GF-D8 (cell line): ENCODE measurements around the gene NAMPT.
"Not testable (repeated sequence)": the region's sequence is repeated elsewhere in the genome, so short reads cannot be mapped to it uniquely, and the experiment has no call there.

Source experiments
- DNase-seq: peaks from one replicate; lab custom pipeline; 2025; lab: John Stamatoyannopoulos, UW

Gene NAMPT

DNA sequence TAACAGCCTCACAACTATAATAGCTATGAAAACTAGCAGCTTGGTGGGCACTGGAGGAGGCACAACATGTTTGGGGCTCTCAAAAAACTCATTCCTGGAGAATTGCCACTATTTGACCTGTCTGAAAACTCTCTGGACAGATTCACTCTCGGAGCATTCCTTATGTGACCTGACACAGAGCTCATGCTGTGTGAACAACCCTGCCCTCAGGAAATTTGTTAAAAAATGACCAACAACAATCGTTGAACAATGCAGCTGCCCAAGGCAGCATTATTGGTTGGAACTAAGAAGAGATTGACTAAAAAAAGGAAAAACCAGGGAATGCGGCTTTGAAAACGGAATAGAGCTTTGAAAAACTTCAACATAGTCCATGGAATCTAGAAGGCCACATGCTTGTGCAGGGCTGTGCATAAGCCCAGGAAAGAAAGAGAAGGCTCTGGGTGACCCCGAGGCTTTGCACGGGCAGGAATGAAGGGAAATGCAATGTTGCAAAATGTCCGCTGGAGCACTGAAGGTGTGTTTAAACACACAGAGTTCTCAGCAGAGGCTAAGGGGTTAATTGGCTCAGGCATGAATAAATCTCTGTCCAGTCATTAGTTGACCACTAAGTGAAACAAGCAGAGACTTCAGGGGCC, 52.8 kb downstream of the NAMPT start:
- no peak for DNase-seq

DNA sequence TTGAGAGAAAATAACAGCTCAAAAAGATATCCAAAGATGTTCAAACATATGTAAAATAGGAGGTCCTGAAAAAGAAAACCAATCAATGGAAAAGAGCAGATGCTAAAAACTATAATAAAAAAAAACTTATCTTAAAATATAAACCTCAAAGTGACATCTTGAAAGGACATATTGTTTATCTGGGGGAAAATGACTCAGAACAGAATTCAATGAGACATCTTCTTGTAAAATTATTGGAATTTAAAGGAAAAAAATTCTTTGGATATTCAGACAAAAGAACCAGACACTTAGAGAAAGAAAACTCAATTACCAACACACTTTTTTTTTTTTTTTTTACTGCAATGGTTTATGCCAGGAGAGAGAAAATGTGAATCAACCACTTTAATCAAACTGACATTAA, 58.9 kb downstream of the NAMPT start:
- no peak for DNase-seq

DNA sequence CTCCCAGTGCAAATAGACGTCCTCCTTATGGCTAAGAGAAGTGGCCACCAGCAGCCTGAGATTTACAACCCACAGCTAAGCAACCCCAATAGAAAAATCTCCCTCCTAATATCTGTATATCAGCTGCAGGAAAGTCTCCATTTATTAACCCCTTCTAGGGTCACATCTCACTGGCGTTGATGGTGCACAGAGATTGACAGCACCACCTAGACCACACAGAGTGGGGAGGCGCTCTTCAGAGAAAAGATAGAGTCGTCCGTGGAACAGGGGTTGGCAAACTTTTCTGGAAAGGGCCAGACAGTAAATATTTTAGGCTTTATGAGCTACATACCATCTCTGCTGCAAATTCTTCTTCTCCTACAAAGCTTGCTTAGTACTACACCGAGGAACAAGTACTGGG, 60.0 kb downstream of the NAMPT start:
- DNase-seq = no peak

DNA sequence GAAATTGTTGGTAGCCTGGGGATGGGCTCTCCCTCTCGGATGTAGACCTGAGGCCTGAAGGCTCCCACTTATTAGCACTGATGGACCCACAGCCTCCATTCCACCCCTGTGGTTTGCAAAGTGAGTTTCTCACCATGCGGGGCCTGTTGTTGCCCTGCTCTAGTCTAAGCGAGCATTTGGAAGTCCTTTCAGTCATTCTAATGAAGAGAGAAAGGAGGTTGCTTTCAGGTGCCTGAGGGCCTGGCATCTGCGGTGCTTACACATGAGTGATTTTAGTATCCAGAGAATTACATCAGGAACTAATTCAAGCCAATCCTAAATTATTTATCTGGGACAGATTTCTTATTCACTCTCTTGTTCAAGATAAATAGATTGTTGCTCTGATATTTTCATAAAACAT, 61.6 kb downstream of the NAMPT start:
- no peak for DNase-seq

DNA sequence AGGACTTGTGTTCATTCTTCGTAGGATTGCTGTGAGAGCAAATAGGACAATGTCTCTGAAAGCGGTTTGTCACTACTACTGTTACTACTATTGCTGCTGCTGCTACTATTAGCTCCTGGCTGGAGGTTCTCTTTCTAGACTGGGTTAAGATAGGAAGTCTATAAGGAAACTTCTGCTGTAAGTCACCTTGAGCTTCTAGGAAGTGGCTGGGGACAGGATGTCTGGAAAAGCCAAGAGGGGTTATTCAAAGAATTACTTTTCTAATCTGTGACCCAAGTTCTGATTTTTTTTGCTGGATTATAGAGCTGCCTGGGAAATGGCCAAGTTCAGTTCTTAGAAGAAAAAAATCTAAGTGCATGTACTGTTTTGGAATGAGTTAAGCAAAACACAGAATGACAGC, 62.2 kb downstream of the NAMPT start:
- no peak for DNase-seq

- DNase-seq = no peak
These were observed 64.5 kb downstream of the NAMPT start for GRCh38 chr7:106220307-106220706.

DNA sequence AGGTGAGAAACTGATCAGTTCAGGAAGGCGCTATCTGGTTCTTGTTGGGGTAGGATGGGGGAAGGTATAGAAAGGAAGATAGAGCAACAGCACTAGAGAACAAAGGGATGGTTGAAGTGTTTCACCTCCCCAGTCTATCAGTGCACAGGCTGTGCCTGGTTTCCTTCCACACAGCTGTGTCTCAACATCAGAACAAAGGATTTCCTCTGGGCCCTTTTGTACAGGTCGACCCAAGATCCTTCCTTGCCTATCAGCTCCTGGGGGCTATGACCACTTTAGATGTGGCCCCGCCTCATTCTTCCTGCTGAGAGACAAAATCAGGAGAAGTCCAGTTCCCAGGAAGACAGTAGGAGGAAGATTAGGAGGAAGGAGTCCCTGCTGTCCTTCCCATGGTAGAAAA, 65.6 kb downstream of the NAMPT start:
- no peak for DNase-seq

GRCh38 chr7:106218546-106218945, 66.2 kb downstream of the NAMPT start:
- DNase-seq = no peak

GRCh38 chr7:106216923-106217542, 67.8 kb downstream of the NAMPT start:
- DNase-seq = no peak

DNA sequence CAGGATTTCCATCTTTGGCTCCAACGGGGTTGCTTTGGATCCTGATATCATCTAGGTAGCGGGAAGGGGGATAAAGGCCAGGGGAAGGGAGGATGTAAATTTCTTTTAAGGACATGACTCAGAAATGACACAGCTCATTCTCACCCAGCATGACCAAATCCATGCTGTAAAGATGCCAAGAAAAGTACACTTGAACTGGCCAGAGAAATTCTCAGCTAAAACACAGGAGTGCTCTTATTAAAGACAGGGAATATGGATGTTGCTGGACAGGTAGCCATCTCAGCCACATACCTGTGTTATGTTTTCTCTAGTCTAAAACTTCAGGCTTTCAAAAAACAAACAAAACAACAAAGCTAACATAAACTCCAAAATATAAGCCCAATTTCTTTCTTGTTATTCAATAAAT, 68.3 kb downstream of the NAMPT start:
- peak; percentile 10 for DNase-seq

DNA sequence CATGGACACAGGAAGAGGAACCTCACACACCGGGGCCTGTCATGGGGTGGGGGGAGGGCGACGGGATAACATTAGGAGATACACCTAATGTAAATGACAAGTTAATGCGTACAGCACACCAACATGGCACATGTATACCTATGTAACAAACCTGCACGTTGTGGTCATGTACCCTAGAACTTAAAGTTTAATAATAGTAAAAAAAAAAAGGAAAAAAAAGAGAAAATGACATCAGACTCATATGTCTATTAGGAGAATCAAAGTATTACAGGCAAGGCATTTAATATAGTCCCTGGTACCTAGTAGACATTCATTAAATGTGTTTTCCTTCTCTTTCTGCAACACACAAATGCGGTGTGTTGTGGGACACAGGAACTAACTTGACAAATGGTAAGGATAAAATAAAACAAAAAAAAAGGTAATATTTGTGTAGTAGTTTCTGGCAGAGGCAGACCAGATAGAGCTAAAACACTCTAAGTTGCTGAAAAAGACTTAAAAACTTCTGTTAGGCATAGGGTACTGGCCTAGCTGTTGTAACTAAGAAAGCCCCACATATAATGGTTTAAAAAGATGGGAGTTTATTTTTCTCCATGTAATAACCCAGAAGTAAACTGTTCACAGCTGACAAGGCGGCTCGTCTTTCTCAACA, 68.8 kb downstream of the NAMPT start:
- no peak for DNase-seq

DNA sequence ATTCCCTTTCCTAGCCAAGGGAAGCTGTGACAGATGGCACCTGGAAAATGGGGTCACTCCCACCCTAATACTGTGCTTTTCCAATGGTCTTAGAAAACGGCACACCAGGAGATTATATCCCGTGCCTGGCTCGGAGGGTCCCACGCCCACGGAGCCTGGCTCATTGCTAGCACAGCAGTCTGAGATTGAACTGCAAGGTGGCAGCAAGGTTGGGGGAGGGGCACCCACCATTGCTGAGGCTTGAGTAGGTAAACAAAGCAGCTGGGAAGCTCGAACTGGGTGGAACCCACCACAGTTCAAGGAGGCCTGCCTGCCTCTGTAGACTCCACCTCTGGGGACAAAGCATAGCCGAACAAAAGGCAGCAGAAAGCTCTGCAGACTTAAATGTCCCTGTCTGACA, 75.8 kb downstream of the NAMPT start:
- DNase-seq = not testable (repeated sequence)

DNA sequence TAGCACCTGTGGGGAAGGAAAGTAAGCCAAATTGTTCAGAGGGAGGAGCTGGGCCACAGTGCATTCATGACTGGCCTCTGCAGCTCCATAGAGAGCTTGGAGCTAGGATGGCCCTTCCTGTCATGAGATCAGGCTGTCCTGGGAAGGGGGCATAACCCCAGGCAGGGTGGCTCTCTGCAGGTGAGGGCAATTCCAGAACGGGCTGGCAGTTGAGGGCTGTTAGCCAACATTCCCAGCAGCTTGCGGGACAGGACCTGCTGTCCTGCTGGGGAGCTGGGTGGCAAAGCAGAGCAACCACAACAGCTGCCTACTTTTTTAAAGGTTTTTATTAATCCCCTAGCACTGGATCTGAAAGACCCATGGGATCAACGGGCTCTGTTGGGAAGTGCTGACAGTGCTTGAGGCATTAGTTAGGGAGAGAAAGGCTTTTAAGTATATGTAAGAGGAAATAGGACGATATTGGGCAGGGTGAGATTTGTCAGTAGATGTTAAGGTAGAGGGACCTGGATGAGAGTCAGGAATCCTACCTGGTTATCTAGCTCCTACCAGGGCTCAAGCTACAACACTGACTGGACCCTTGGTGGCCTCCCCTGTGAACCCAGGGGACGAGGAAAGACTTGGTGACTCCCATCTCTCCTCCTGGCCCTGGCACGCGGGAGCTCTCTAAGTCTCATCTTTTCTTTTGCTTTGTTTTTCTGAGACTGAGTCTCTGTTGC, 77.8 kb downstream of the NAMPT start:
- DNase-seq = no peak

GRCh38 chr7:106205621-106206222, 79.1 kb downstream of the NAMPT start:
- DNase-seq = no peak

GRCh38 chr7:106203473-106203872, 81.3 kb downstream of the NAMPT start:
- DNase-seq = no peak

DNA sequence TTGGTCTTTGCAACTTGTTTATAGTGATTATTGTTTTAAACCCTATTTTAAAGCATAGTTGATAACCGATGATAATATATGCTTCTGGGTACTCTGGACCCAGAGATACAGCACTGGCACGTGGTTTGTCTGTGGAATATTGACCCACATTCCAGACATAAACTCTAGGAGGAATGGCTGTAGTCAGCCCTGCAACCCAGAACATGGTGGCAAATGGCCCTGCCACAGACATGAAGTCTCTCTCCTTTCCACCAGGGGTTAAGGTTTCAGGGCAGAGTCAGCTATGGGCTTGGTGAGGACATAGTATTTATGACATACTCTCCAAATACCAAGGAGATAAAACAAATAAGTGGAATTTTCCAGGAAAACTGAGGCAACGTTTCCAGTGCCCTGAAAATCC, 83.6 kb downstream of the NAMPT start:
- no peak for DNase-seq

DNA sequence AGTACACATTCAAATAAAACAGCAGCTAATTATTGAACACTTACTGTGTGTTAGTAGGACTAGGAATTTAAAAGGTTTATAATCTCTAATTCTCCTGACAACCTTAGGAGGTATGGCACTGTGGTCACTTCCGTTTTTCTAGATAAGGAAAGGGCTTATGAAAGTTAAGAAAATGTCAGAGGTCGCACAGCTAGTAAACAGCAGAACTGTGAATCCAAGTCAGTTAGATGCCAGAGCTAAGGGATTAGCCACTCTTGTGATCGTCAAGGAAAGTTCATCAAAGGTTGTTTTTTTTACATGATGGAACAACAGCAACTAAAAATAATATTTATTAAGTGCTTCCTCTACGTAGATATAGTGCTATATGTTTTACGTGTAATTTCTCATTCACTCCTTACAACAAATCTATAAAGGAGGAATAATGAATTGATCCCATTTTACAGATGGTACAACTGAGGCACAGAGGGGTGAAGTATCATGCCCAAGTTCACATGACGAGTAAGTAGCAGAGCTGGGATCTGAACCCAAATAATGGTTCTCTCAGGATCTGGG, 84.9 kb downstream of the NAMPT start:
- DNase-seq = no peak

DNA sequence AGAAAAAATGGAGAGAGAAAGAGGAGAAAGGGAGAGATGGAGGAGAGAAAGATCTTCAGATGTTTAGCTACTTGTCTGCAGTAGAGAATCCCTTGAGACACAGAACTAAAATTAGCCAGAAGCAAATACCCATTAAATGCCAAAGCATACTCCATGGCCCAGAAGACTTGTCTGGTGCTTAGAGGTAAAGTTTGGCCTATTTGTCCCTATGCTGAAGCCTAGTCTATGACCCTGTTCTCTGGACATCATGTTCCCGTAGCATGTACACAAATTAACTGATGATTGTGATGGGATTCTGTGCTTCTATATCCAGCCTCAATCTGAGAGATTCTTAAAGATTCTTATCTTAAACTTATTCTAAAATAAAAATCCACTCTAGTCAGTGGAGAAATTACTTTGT, 85.8 kb downstream of the NAMPT start:
- no peak for DNase-seq
